A549 (cell line): Measurements from ENCODE around the gene IGF2BP3. TPM values are rescaled to one million over a fixed set of nuclear protein-coding genes. Genes with fewer than 3 reads are reported as not detected.

Source experiments
- ATAC-seq, 2 experiments: fragments of 200-7000 bp in 1 of 2; fragments of >200 bp in 1 of 2; cut with Nextera tagmentation in 1 of 2; cut with Tn5 transposase in 1 of 2; 3 replicates each; pipeline versions ENCODE4 v1.8.0 to v1.9.1; 2018 to 2020; ENCODE audit warnings: mild to moderate bottlenecking in 1 of 2, moderate library complexity in 1 of 2
- CTCF ChIA-PET: fragments of 300-600 bp; sonication (Branson Sonifier 250); formaldehyde crosslinking; extraction: SDS; loops from one replicate; lab custom pipeline; 2021; ENCODE audit warnings: antibody characterized with exemption, inconsistent platforms; lab: Yijun Ruan, JAX
- POLR2A ChIA-PET: fragments of 350-600 bp; formaldehyde crosslinking; extraction: SDS; loops from one replicate; lab custom pipeline; 2021; ENCODE audit warnings: antibody characterized with exemption, inconsistent platforms; lab: Yijun Ruan, JAX
- DNase-seq, 2 experiments: peaks; one replicate each; pipeline versions ENCODE4 v3.0.0 to v3.0.0-alpha.2; 2011 to 2016; ENCODE audit warnings: low read depth in 1 of 2, low spot score in 1 of 2
- FAIRE-seq: peaks from 2 replicates; lab custom pipeline; 2011; peaks lifted over from hg19 to GRCh38; lab: Jason Lieb, UNC
- H3K27ac ChIP-seq, 2 experiments: fragments of >200 bp; sonication (Bioruptor Twin); formaldehyde crosslinking; 3 replicates each; pipeline ENCODE4 v1.5.1; 2016 to 2017
- H3K4me1 ChIP-seq: fragments of >200 bp; sonication (Bioruptor Twin); formaldehyde crosslinking; 3 replicates; pipeline ENCODE4 v1.6.1; 2016
- H3K4me2 ChIP-seq: fragments of >200 bp; sonication (Bioruptor Twin); formaldehyde crosslinking; 3 replicates; pipeline ENCODE4 v1.6.1; 2016
- H3K4me3 ChIP-seq: fragments of >200 bp; sonication (Bioruptor Twin); formaldehyde crosslinking; 3 replicates; pipeline ENCODE4 v1.5.1; 2016
- H3K9me3 ChIP-seq: fragments of >200 bp; sonication (Bioruptor Twin); formaldehyde crosslinking; 3 replicates; pipeline ENCODE4 v1.6.1; 2016
- BHLHE40 ChIP-seq: IDR thresholded peaks from 2 replicates; pipeline ENCODE4 v1.6.1; 2012; ENCODE audit warnings: low read depth, low read length, inconsistent platforms
- CBX8 ChIP-seq: fragments of 200-600 bp; sonication (generic); IDR thresholded peaks from 2 replicates; pipeline ENCODE4 v1.6.1; 2016
- EP300 ChIP-seq, 2 experiments: fragments of >200 bp; sonication (Bioruptor Twin); formaldehyde crosslinking; IDR thresholded peaks; 2 replicates in 1 of 2; 3 replicates in 1 of 2; pipeline ENCODE4 v1.6.1; 2016 to 2017
- ESRRA ChIP-seq: fragments of 150-350 bp; IDR thresholded peaks from 2 replicates; pipeline ENCODE4 v1.6.1; 2014; ENCODE audit warnings: mild to moderate bottlenecking, low read length, borderline replicate concordance
- FOSB ChIP-seq: fragments of 250-450 bp; sonication (Bioruptor Pico); IDR thresholded peaks from 2 replicates; pipeline ENCODE4 v1.5.0; 2020; ENCODE audit warnings: mild to moderate bottlenecking, moderate library complexity
- FOXS1 ChIP-seq: fragments of 250-450 bp; sonication (Bioruptor Pico); IDR thresholded peaks from 2 replicates; pipeline ENCODE4 v1.5.0; 2020; ENCODE audit warnings: mild to moderate bottlenecking, moderate library complexity
- HDAC2 ChIP-seq: fragments of 200-600 bp; sonication (generic); IDR thresholded peaks from 2 replicates; pipeline ENCODE4 v1.6.1; 2016
- HEYL ChIP-seq: fragments of 250-450 bp; sonication (Bioruptor Pico); IDR thresholded peaks from 2 replicates; pipeline ENCODE4 v1.8.0; 2021; ENCODE audit warnings: mild to moderate bottlenecking, moderate library complexity
- HOXA7 ChIP-seq: fragments of 250-450 bp; sonication (Bioruptor Pico); IDR thresholded peaks from 2 replicates; pipeline ENCODE4 v1.5.0; 2020; ENCODE audit warnings: mild to moderate bottlenecking, moderate library complexity
- HOXB13 ChIP-seq: fragments of 250-450 bp; sonication (Bioruptor Pico); IDR thresholded peaks from 2 replicates; pipeline ENCODE4 v1.5.0; 2020; ENCODE audit warnings: low read depth, mild to moderate bottlenecking, moderate library complexity
- NPAS2 ChIP-seq: fragments of 250-450 bp; sonication (Bioruptor Pico); IDR thresholded peaks from 2 replicates; pipeline ENCODE4 v1.8.0; 2022; ENCODE audit warnings: mild to moderate bottlenecking, moderate library complexity, borderline replicate concordance
- POLR2AphosphoS2 ChIP-seq: conservative IDR thresholded peaks from 2 replicates; pipeline ENCODE4 v1.6.1; 2012; ENCODE audit warnings: low read length, improper control_type of control experiment, inconsistent platforms
- RAD21 ChIP-seq, 2 experiments: fragments of >200 bp in 1 of 2; sonication (Bioruptor Twin) in 1 of 2; formaldehyde crosslinking in 1 of 2; IDR thresholded peaks in 1 of 2; conservative IDR thresholded peaks in 1 of 2; 2 replicates in 1 of 2; 3 replicates in 1 of 2; pipeline ENCODE4 v1.6.1; 2012 to 2018; ENCODE audit warnings: inconsistent platforms in 1 of 2
- RNF2 ChIP-seq: fragments of 200-600 bp; sonication (generic); IDR thresholded peaks from 2 replicates; pipeline ENCODE4 v1.6.1; 2016; ENCODE audit warnings: low read depth, mild to moderate bottlenecking, antibody characterized with exemption, moderate library complexity, borderline replicate concordance
- SMC3 ChIP-seq: fragments of >200 bp; sonication (Bioruptor Twin); formaldehyde crosslinking; IDR thresholded peaks from 3 replicates; pipeline ENCODE4 v1.6.1; 2018; ENCODE audit warnings: inconsistent platforms
- TFCP2L1 ChIP-seq: fragments of 250-450 bp; sonication (Bioruptor Pico); IDR thresholded peaks from 2 replicates; pipeline ENCODE4 v1.5.0; 2021; ENCODE audit warnings: mild to moderate bottlenecking
- ZFP36 ChIP-seq: fragments of 450-650 bp; IDR thresholded peaks from 2 replicates; pipeline ENCODE4 v1.6.1; 2014; ENCODE audit warnings: borderline replicate concordance; ENCODE audit not compliant: partially characterized antibody
- ZNF302 ChIP-seq: fragments of 250-450 bp; sonication (Bioruptor Pico); IDR thresholded peaks from 2 replicates; pipeline ENCODE4 v1.9.0; 2021; ENCODE audit warnings: inconsistent platforms, mild to moderate bottlenecking, moderate library complexity
- WGBS: methylation state at CpG from one replicate; pipeline ENCODE4 v1.1.6; 2017; ENCODE audit errors: missing lambda C conversion rate; 5-methylcytosine and 5-hydroxymethylcytosine counted together
- polyA plus RNA-seq, 4 experiments: library from polyadenylated mRNA; depleted of rRNA in 3 of 4; stranded (reverse); fragments of >200 nt; fragmentation: RNase III in 1 of 4; extraction: RNeasy Plus Mini Kit Qiagen cat#74134 plus additional on column Dnase treatment in 1 of 4; gene quantifications; 2 replicates in 3 of 4; 3 replicates in 1 of 4; pipeline ENCODE4 v1.2.3, GENCODE V29; 2011 to 2017
- TF ChIP-seq, protein P1 (sequence below): fragments of 450-650 bp; IDR thresholded peaks from 2 replicates; pipeline ENCODE4 v1.6.1; 2014; ENCODE audit warnings: antibody characterized with exemption
- TF ChIP-seq, protein P2 (sequence below): fragments of 250-450 bp; sonication (Bioruptor Pico); IDR thresholded peaks from 2 replicates; pipeline ENCODE4 v1.5.0; 2020; ENCODE audit warnings: low read depth, mild to moderate bottlenecking, moderate library complexity
- TF ChIP-seq, protein P3 (sequence below): fragments of 150-350 bp; IDR thresholded peaks from 2 replicates; pipeline ENCODE4 v1.6.1; 2014; ENCODE audit warnings: low read depth, mild to moderate bottlenecking, low read length
- TF ChIP-seq, protein P4 (sequence below): fragments of 200-600 bp; sonication (generic); IDR thresholded peaks from 2 replicates; pipeline ENCODE4 v1.6.1; 2016; ENCODE audit warnings: antibody characterized with exemption, mild to moderate bottlenecking, moderate library complexity
- TF ChIP-seq, protein P5 (sequence below): fragments of >200 bp; sonication (Bioruptor Twin); formaldehyde crosslinking; IDR thresholded peaks from 2 replicates; pipeline ENCODE4 v1.6.1; 2016
- TF ChIP-seq, protein P6 (sequence below): fragments of >200 bp; sonication (Bioruptor Twin); formaldehyde crosslinking; IDR thresholded peaks from 3 replicates; pipeline ENCODE4 v1.6.1; 2016

Gene IGF2BP3
- polyA plus RNA-seq, 2 of the 4 experiments (the other 2 are of a cell fraction) = 26.7 to 62.0 TPM

DNA sequence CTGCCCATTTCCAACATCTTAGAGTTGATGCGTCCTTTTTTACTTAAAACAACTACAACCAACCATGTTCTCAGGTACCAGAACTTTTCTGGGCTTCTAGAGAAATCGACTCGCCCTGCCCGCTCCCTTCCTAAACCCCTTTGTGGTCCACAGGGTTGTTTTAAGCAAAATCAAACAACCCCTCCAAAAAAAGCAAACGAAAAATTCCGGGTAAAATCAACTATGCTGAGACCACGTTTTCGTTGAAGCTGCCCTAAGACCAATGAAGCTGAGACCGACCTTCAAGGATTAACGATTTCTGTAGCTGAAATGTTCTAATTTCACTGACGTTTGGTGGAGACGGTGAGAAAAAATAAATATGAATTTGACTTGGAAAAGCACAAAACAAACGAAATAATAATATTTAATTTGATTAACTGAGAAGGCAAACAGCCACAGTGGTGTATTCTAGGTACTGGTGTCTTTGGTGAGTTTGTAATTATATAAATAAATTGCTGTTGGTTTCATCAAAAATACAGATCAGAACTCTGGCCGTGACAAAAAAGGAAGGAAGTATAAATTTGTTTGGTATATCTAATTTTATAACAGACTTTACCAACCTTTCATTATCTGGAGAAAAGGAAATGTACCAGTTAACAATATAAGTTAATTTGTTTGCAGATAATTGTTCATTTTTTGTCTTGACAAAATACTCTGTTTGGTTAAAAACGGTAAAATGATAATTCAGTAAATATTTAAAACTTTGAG, 4.7 kb upstream of the IGF2BP3 start:
- Histone ChIP-seq H3K4me3 (peak overlapping the region; percentile 80), H3K4me2 (peak overlapping the region; percentile 89), H3K4me1 (peaks cover 34% of the 10 kb centered on the region), H3K27ac (peak overlapping the region; percentile 94 to 97), H3K9me3 (no peaks in the 10 kb centered on the region)
- FAIRE-seq (peak; percentile 65), ATAC-seq (no peak), DNase-seq (no peak)
- CTCF ChIA-PET = interaction anchor here (0.6 to 2.0 kb wide), 3 partner anchors 45 to 202 kb away, joined by 3 to 6 read pairs (median 3); no protein-coding TSS in a partner anchor
- POLR2A ChIA-PET = interaction anchor here (1.1 to 1.4 kb wide), 3 partner anchors 11 to 202 kb away, joined by 3 read pairs; no protein-coding TSS in a partner anchor
- 1% methylated on average over 15 of the region's 15 CpGs for WGBS
- TF ChIP-seq RAD21 (conservative IDR thresholded peaks at IDR 0.05 in 1 of 2, IDR thresholded peaks at IDR 0.05 in 1 of 2) = no peak
- 0 out of 2 replicates have a peak, but pooled peaks have one; percentile 42 for TF ChIP-seq RNF2

DNA sequence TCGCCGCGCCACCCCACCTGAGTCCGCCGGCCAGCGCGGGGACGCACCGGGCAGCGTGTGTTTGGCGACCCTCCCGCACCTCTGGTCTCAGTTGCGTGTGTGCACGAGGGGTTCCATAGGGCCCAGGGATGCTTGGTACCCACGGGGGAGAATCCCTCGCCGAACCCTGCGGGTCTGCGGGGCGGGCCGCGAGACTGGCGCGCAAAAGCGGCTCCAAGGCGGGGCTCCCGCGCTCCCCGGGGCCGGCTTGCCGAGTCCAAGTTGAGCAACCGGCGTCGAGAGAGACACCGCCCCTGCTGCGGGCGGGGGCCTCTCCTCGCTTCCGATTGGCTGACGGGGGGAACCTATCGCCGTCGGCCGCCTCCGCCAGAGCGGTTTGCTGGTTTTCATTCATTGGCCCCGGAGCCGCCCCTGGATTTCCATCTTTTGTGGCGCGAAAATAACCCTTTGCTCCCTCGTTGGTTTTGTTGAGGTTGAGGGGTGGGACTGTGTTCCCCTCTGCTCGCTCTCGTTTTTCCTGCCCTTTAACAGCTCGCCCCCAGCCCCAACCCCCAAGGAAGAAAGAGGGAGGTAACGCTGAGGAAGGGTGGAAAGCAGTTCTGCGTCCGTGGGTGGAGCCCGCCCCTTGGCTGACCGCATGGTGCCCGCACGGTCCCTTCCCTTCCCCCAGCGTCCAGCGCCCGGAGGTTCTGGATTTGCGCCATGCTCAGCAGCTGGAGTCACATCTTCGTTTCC, 4.0 kb upstream of the IGF2BP3 start:
- ATAC-seq (peak; percentile 67 to 75), DNase-seq (peak; percentile 93 to 98), FAIRE-seq (no peak)
- WGBS = 1% methylated on average over 51 of the region's 66 CpGs
- Histone ChIP-seq H3K9me3 (no peaks in the 10 kb centered on the region), H3K4me1 (peaks cover 34% of the 10 kb centered on the region), H3K4me3 (peak overlapping the region; percentile 80), H3K4me2 (peak overlapping the region; percentile 89), H3K27ac (peak overlapping the region; percentile 97)
- CTCF ChIA-PET = interaction anchor here (1.0 to 2.0 kb wide), 3 partner anchors 44 to 201 kb away, joined by 3 to 6 read pairs (median 6); no protein-coding TSS in a partner anchor
- POLR2A ChIA-PET = interaction anchor here (1.1 to 1.4 kb wide), 3 partner anchors 10 to 201 kb away, joined by 3 read pairs; no protein-coding TSS in a partner anchor
- no peak for TF ChIP-seq POLR2AphosphoS2
- TF ChIP-seq, protein P1, sequence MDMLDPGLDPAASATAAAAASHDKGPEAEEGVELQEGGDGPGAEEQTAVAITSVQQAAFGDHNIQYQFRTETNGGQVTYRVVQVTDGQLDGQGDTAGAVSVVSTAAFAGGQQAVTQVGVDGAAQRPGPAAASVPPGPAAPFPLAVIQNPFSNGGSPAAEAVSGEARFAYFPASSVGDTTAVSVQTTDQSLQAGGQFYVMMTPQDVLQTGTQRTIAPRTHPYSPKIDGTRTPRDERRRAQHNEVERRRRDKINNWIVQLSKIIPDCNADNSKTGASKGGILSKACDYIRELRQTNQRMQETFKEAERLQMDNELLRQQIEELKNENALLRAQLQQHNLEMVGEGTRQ = no peak
- no peak for TF ChIP-seq ZNF302
- no peak for TF ChIP-seq HOXB13 (CRISPR knock-in tag)
- TF ChIP-seq NPAS2 (CRISPR knock-in tag) = no peak
- no peak for TF ChIP-seq FOSB (CRISPR knock-in tag)
- TF ChIP-seq SMC3 = 0 out of 3 replicates have a peak, but pooled peaks have one; percentile 28
- no peak for TF ChIP-seq RNF2
- no peak for TF ChIP-seq ZFP36
- TF ChIP-seq ESRRA = no peak
- TF ChIP-seq CBX8 = no peak
- TF ChIP-seq, protein P2, sequence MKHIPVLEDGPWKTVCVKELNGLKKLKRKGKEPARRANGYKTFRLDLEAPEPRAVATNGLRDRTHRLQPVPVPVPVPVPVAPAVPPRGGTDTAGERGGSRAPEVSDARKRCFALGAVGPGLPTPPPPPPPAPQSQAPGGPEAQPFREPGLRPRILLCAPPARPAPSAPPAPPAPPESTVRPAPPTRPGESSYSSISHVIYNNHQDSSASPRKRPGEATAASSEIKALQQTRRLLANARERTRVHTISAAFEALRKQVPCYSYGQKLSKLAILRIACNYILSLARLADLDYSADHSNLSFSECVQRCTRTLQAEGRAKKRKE = peak; percentile 62; the same call in 1 of the 2 replicates
- TF ChIP-seq HEYL = no peak
- peak; percentile 61; the same call in 1 of the 2 replicates for TF ChIP-seq FOXS1 (CRISPR knock-in tag)
- TF ChIP-seq HDAC2 = no peak
- TF ChIP-seq, protein P3, sequence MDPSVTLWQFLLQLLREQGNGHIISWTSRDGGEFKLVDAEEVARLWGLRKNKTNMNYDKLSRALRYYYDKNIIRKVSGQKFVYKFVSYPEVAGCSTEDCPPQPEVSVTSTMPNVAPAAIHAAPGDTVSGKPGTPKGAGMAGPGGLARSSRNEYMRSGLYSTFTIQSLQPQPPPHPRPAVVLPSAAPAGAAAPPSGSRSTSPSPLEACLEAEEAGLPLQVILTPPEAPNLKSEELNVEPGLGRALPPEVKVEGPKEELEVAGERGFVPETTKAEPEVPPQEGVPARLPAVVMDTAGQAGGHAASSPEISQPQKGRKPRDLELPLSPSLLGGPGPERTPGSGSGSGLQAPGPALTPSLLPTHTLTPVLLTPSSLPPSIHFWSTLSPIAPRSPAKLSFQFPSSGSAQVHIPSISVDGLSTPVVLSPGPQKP = no peak
- no peak for TF ChIP-seq BHLHE40
- TF ChIP-seq, protein P4, sequence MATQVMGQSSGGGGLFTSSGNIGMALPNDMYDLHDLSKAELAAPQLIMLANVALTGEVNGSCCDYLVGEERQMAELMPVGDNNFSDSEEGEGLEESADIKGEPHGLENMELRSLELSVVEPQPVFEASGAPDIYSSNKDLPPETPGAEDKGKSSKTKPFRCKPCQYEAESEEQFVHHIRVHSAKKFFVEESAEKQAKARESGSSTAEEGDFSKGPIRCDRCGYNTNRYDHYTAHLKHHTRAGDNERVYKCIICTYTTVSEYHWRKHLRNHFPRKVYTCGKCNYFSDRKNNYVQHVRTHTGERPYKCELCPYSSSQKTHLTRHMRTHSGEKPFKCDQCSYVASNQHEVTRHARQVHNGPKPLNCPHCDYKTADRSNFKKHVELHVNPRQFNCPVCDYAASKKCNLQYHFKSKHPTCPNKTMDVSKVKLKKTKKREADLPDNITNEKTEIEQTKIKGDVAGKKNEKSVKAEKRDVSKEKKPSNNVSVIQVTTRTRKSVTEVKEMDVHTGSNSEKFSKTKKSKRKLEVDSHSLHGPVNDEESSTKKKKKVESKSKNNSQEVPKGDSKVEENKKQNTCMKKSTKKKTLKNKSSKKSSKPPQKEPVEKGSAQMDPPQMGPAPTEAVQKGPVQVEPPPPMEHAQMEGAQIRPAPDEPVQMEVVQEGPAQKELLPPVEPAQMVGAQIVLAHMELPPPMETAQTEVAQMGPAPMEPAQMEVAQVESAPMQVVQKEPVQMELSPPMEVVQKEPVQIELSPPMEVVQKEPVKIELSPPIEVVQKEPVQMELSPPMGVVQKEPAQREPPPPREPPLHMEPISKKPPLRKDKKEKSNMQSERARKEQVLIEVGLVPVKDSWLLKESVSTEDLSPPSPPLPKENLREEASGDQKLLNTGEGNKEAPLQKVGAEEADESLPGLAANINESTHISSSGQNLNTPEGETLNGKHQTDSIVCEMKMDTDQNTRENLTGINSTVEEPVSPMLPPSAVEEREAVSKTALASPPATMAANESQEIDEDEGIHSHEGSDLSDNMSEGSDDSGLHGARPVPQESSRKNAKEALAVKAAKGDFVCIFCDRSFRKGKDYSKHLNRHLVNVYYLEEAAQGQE = no peak; the same call in 1 of the 2 replicates
- TF ChIP-seq, protein P5, sequence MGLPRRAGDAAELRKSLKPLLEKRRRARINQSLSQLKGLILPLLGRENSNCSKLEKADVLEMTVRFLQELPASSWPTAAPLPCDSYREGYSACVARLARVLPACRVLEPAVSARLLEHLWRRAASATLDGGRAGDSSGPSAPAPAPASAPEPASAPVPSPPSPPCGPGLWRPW = no peak
- TF ChIP-seq, protein P6, sequence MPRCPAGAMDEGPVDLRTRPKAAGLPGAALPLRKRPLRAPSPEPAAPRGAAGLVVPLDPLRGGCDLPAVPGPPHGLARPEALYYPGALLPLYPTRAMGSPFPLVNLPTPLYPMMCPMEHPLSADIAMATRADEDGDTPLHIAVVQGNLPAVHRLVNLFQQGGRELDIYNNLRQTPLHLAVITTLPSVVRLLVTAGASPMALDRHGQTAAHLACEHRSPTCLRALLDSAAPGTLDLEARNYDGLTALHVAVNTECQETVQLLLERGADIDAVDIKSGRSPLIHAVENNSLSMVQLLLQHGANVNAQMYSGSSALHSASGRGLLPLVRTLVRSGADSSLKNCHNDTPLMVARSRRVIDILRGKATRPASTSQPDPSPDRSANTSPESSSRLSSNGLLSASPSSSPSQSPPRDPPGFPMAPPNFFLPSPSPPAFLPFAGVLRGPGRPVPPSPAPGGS = peak; percentile 84; the same call in 2 of the 3 replicates
- TF ChIP-seq TFCP2L1 (CRISPR knock-in tag) = no peak; the same call in 1 of the 2 replicates
- TF ChIP-seq HOXA7 (CRISPR knock-in tag) = no peak
- TF ChIP-seq EP300 (IDR thresholded peaks at IDR 0.05) = peak in 1 of 2 experiments; percentile 12; a peak in 1 of 5 replicates
